Trophoblast cell (in vitro differentiated cells and primary cell): ENCODE results near the gene CERKL.

Source experiments
- DNase-seq, 2 donors: peaks; one replicate each; pipeline ENCODE4 v3.0.0-alpha.2; 2016
- H2AFZ ChIP-seq: 2 replicates; pipeline ENCODE4 v1.6.1; 2013; ENCODE audit warnings: low read length, moderate library complexity, mild to moderate bottlenecking; ENCODE audit not compliant: insufficient read depth, poor library complexity
- H2AK5ac ChIP-seq: 2 replicates; pipeline ENCODE4 v1.6.1; 2013; ENCODE audit warnings: mild to moderate bottlenecking, low read length
- H2BK120ac ChIP-seq: 2 replicates; pipeline ENCODE4 v1.6.1; 2013; ENCODE audit warnings: low read length, mild to moderate bottlenecking, moderate library complexity; ENCODE audit not compliant: insufficient read depth, poor library complexity
- H2BK12ac ChIP-seq: 2 replicates; pipeline ENCODE4 v1.6.1; 2013; ENCODE audit warnings: mild to moderate bottlenecking, low read length, moderate library complexity
- H2BK5ac ChIP-seq: 2 replicates; pipeline ENCODE4 v1.6.1; 2013; ENCODE audit warnings: low read length, low read depth, moderate library complexity, mild to moderate bottlenecking; ENCODE audit not compliant: poor library complexity
- H3K14ac ChIP-seq: 2 replicates; pipeline ENCODE4 v1.6.1; 2013; ENCODE audit warnings: mild to moderate bottlenecking, low read length
- H3K18ac ChIP-seq: 2 replicates; pipeline ENCODE4 v1.6.1; 2013; ENCODE audit warnings: mild to moderate bottlenecking, low read length
- H3K23ac ChIP-seq: 2 replicates; pipeline ENCODE4 v1.6.1; 2013; ENCODE audit warnings: low read length
- H3K27ac ChIP-seq: 2 replicates; pipeline ENCODE4 v1.5.1; 2013; ENCODE audit warnings: low read depth, mild to moderate bottlenecking, inconsistent platforms, low read length, moderate library complexity
- H3K27me3 ChIP-seq: 2 replicates; pipeline ENCODE4 v1.6.1; 2013; ENCODE audit warnings: inconsistent platforms, mild to moderate bottlenecking, low read length, moderate library complexity; ENCODE audit not compliant: insufficient read depth
- H3K36me3 ChIP-seq, 2 experiments: 1 replicate in 1 of 2; 2 replicates in 1 of 2; pipeline ENCODE4 v1.6.1; 2013; ENCODE audit warnings: low read length in 2 of 2, mild to moderate bottlenecking in 2 of 2, moderate library complexity in 1 of 2; ENCODE audit not compliant: insufficient read depth in 2 of 2, control insufficient read depth in 1 of 2
- H3K4ac ChIP-seq: 2 replicates; pipeline ENCODE4 v1.6.1; 2013; ENCODE audit warnings: low read depth, mild to moderate bottlenecking, low read length, moderate library complexity
- H3K4me1 ChIP-seq, 2 experiments: 1 replicate in 1 of 2; 2 replicates in 1 of 2; pipeline ENCODE4 v1.6.1; 2013; ENCODE audit warnings: low read length in 2 of 2, mild to moderate bottlenecking in 2 of 2, moderate library complexity in 1 of 2; ENCODE audit not compliant: insufficient read depth in 2 of 2, control insufficient read depth in 1 of 2
- H3K4me2 ChIP-seq: 2 replicates; pipeline ENCODE4 v1.6.1; 2013; ENCODE audit warnings: inconsistent platforms, mild to moderate bottlenecking, low read length, moderate library complexity
- H3K4me3 ChIP-seq: 2 replicates; pipeline ENCODE4 v1.5.1; 2013; ENCODE audit warnings: mild to moderate bottlenecking, low read depth, low read length, inconsistent platforms
- H3K79me1 ChIP-seq: one replicate; pipeline ENCODE4 v1.6.1; 2013; ENCODE audit warnings: low read length
- H3K79me2 ChIP-seq: 2 replicates; pipeline ENCODE4 v1.6.1; 2013; ENCODE audit warnings: low read length, mild to moderate bottlenecking; ENCODE audit not compliant: control insufficient read depth, insufficient read depth, poor library complexity
- H3K9ac ChIP-seq: 2 replicates; pipeline ENCODE4 v1.6.1; 2013; ENCODE audit warnings: mild to moderate bottlenecking, low read length
- H3K9me3 ChIP-seq: 2 replicates; pipeline ENCODE4 v1.6.1; 2013; ENCODE audit warnings: low read depth, mild to moderate bottlenecking, control low read depth, inconsistent platforms, low read length; ENCODE audit not compliant: insufficient read depth
- H4K12ac ChIP-seq: 2 replicates; pipeline ENCODE4 v1.6.1; 2013; ENCODE audit warnings: low read depth, mild to moderate bottlenecking, low read length, moderate library complexity
- H4K8ac ChIP-seq: 2 replicates; pipeline ENCODE4 v1.6.1; 2013; ENCODE audit warnings: low read depth, mild to moderate bottlenecking, low read length, moderate library complexity
- H4K91ac ChIP-seq: one replicate; pipeline ENCODE4 v1.6.1; 2013; ENCODE audit warnings: low read depth, mild to moderate bottlenecking, low read length, moderate library complexity
- WGBS: extraction: QIAGEN DNeasy Blood & Tissue Kit; methylation state at CpG from one replicate; pipeline ENCODE4 v1.1.7; 2013; ENCODE audit warnings: missing lambda C conversion rate; ENCODE audit not compliant: insufficient read length, insufficient coverage; ENCODE audit errors: extremely low coverage; 5-methylcytosine and 5-hydroxymethylcytosine counted together

CERKL gene

GRCh38 chr2:181613241-181613640 is 43.7 kb downstream of the CERKL start:
- H3K18ac ChIP-seq, result no peak overlapping the region
- no peak overlapping the region for H4K8ac ChIP-seq
- no peak overlapping the region for H4K12ac ChIP-seq
- H3K36me3 ChIP-seq, result no peaks in the 10 kb centered on the region
- no peak overlapping the region for H3K14ac ChIP-seq
- no peak overlapping the region for H2BK5ac ChIP-seq
- no peaks in the 10 kb centered on the region for H3K27me3 ChIP-seq
- H2AK5ac ChIP-seq, result no peak overlapping the region
- no peaks in the 10 kb centered on the region for H3K9me3 ChIP-seq
- peak overlapping the region; percentile 34 for H3K4me2 ChIP-seq
- H3K23ac ChIP-seq, result no peak overlapping the region
- H2AFZ ChIP-seq, result no peak overlapping the region
- H3K9ac ChIP-seq, result no peak overlapping the region
- no CpG with 5 or more reads among the region's 2 CpGs for WGBS
- H2BK12ac ChIP-seq, result no peak overlapping the region
- H3K27ac ChIP-seq, result no peak overlapping the region
- H3K4me3 ChIP-seq, result no peak overlapping the region
- H2BK120ac ChIP-seq, result no peak overlapping the region
- H3K79me1 ChIP-seq, result no peaks in the 10 kb centered on the region
- peaks cover 0 to 2% of the 10 kb centered on the region in 2 experiments for H3K4me1 ChIP-seq
- DNase-seq, result peak in 1 of 2 donors; percentile 23
- H4K91ac ChIP-seq, result no peak overlapping the region
- no peaks in the 10 kb centered on the region for H3K79me2 ChIP-seq
- no peak overlapping the region for H3K4ac ChIP-seq

DNA sequence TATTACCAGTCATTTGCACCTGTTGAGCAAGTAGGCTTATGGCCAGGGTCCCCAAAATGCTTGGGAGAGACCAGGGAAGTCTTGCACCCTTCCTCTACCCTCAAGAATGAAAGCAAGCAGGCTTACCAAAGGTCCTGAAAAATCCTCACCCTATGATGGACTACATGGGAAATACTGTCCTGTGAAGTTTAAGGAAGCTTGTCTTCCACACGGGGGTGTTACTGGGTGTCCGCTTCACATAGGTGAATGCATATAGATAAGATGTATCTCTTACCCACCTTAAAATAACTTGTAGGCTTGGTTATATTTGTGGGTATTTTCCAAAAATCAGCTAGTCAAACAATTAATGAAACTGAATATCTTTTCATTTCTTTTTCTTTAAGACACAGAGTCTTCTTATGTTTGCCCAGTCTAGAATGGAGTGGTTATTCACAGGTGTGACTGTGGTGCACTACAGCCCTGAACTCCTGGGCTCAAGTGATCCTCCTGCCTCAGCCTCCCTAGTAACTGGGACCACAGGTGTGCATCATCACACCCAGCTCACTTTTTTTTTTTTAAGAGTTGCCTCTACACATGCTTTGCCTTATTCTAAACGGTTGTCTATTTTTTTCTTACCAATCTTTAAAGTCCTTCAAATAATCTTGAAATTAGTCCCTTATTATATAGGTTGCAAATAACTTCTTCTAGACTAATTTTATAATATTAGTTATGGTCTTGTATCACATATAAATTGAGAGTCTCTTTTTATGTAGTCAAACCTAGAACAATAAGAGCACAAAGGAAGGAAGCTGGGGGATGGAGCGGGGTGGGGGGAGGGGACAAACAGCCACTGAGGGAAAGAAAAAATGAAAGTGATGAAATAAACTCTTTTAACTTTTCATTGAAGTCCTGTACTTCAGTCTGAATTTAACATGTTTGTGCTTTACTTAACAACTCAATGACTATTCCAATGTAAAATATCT is 49.0 kb downstream of the CERKL start:
- no peak overlapping the region for H4K91ac ChIP-seq
- no peak overlapping the region for H2BK5ac ChIP-seq
- no peak overlapping the region for H3K9ac ChIP-seq
- no peak overlapping the region for H2AFZ ChIP-seq
- H3K36me3 ChIP-seq, result no peaks in the 10 kb centered on the region
- H2AK5ac ChIP-seq, result no peak overlapping the region
- H3K4me2 ChIP-seq, result no peak overlapping the region
- no peak overlapping the region for H3K14ac ChIP-seq
- DNase-seq, result no peak
- H3K4me3 ChIP-seq, result no peak overlapping the region
- no peak overlapping the region for H4K8ac ChIP-seq
- no peaks in the 10 kb centered on the region for H3K9me3 ChIP-seq
- no peak overlapping the region for H3K4ac ChIP-seq
- H3K79me1 ChIP-seq, result no peaks in the 10 kb centered on the region
- H2BK12ac ChIP-seq, result no peak overlapping the region
- no peak overlapping the region for H3K18ac ChIP-seq
- H3K27me3 ChIP-seq, result no peaks in the 10 kb centered on the region
- no peaks in the 10 kb centered on the region for H3K79me2 ChIP-seq
- no peak overlapping the region for H2BK120ac ChIP-seq
- no peak overlapping the region for H4K12ac ChIP-seq
- no CpG with 5 or more reads among the region's 4 CpGs for WGBS
- no peaks in the 10 kb centered on the region for H3K4me1 ChIP-seq
- no peak overlapping the region for H3K27ac ChIP-seq
- no peak overlapping the region for H3K23ac ChIP-seq

GRCh38 chr2:181605889-181606837 is 50.7 kb downstream of the CERKL start:
- Histone ChIP-seq H3K14ac (no peak overlapping the region), H3K9ac (no peak overlapping the region), H4K8ac (no peak overlapping the region), H3K27me3 (no peaks in the 10 kb centered on the region), H2BK12ac (no peak overlapping the region), H3K4me2 (no peak overlapping the region), H3K27ac (no peak overlapping the region), H3K4ac (no peak overlapping the region), H3K9me3 (no peaks in the 10 kb centered on the region), H3K4me1 (no peaks in the 10 kb centered on the region), H2AK5ac (no peak overlapping the region), H4K12ac (no peak overlapping the region), H2AFZ (no peak overlapping the region), H2BK5ac (no peak overlapping the region), H3K36me3 (no peaks in the 10 kb centered on the region), H3K23ac (no peak overlapping the region), H3K79me1 (no peaks in the 10 kb centered on the region), H3K79me2 (no peaks in the 10 kb centered on the region), H3K18ac (no peak overlapping the region), H4K91ac (no peak overlapping the region), H2BK120ac (no peak overlapping the region), H3K4me3 (no peak overlapping the region)
- no peak for DNase-seq
- WGBS, result 77% methylated on average over 1 of the region's 3 CpGs

DNA sequence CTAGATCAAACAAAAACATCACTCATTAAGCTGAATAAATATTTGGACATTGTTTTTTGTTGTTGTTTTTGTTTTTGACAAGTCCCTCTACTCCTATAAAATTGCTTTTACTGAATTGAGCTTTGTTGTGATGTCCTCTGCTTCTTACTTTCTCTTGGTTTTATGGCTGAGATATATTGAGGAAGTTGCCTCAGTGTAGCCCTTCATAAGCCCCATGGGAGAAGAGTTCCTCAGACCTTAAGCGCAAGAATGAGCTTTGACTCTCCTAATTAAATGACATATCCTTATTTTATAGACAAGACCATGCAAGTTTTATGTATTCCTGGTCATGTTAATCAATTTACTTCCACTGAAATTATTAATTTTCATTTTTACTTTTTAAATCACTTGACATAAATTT is 54.9 kb downstream of the CERKL start:
- Histone ChIP-seq H2BK12ac (no peak overlapping the region), H2AFZ (no peak overlapping the region), H2BK5ac (no peak overlapping the region), H3K27me3 (no peaks in the 10 kb centered on the region), H3K14ac (no peak overlapping the region), H3K9me3 (no peaks in the 10 kb centered on the region), H3K79me2 (no peaks in the 10 kb centered on the region), H3K79me1 (no peaks in the 10 kb centered on the region), H2BK120ac (no peak overlapping the region), H3K4me3 (no peak overlapping the region), H4K91ac (no peak overlapping the region), H3K4me1 (no peaks in the 10 kb centered on the region), H3K18ac (no peak overlapping the region), H4K12ac (no peak overlapping the region), H3K4me2 (no peak overlapping the region), H4K8ac (no peak overlapping the region), H3K9ac (no peak overlapping the region), H2AK5ac (no peak overlapping the region), H3K36me3 (no peaks in the 10 kb centered on the region), H3K23ac (no peak overlapping the region), H3K4ac (no peak overlapping the region), H3K27ac (no peak overlapping the region)
- no CpG with 5 or more reads among the region's 1 CpG for WGBS
- no peak for DNase-seq
